Stomach (tissue), 4 donors: Measurements from ENCODE around the gene PLEKHA5.

Source experiments
- POLR2A ChIP-seq, 4 donors: fragments of 450-650 bp; IDR thresholded peaks; one replicate each; pipeline ENCODE4 v1.6.1; 2016; ENCODE audit warnings: antibody characterized with exemption in 4 of 4, control low read depth in 2 of 4, mild to moderate bottlenecking in 1 of 4, moderate library complexity in 1 of 4
- POLR2AphosphoS5 ChIP-seq, 3 donors: sonication (generic); formaldehyde crosslinking; IDR thresholded peaks; one replicate each; pipeline ENCODE4 v1.6.1; 2016; ENCODE audit warnings: antibody characterized with exemption in 3 of 3
- TF ChIP-seq, protein P1 (sequence below), 7 experiments: fragments of 450-650 bp in 4 of 7; fragments of 200-600 bp in 3 of 7; sonication (generic) in 3 of 7; IDR thresholded peaks; one replicate each; pipeline ENCODE4 v1.5.1; 2016 to 2019; ENCODE audit warnings: antibody characterized with exemption in 7 of 7, control low read depth in 2 of 7, mild to moderate bottlenecking in 1 of 7

DNA sequence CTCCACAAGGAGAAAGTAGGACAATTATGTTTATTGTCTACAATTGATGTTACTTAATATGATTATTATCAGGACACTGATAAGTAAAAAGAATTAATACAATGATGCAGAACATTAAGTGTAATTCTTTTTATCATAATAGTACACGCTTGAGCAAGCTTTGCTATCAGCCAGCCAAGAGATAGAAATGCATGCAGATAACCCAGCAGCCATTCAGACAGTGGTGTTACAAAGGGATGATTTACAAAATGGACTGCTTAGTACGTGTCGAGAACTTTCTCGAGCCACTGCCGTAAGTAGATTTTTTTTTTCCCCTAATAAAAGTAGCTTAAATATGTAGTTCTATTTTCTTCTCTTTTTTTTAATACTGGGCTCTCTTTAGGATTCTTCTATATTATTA is 192.8 kb downstream of the PLEKHA5 start:
- TF ChIP-seq, protein P1, sequence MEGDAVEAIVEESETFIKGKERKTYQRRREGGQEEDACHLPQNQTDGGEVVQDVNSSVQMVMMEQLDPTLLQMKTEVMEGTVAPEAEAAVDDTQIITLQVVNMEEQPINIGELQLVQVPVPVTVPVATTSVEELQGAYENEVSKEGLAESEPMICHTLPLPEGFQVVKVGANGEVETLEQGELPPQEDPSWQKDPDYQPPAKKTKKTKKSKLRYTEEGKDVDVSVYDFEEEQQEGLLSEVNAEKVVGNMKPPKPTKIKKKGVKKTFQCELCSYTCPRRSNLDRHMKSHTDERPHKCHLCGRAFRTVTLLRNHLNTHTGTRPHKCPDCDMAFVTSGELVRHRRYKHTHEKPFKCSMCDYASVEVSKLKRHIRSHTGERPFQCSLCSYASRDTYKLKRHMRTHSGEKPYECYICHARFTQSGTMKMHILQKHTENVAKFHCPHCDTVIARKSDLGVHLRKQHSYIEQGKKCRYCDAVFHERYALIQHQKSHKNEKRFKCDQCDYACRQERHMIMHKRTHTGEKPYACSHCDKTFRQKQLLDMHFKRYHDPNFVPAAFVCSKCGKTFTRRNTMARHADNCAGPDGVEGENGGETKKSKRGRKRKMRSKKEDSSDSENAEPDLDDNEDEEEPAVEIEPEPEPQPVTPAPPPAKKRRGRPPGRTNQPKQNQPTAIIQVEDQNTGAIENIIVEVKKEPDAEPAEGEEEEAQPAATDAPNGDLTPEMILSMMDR (IDR thresholded peaks at IDR 0.05): no peak
- no peak for TF ChIP-seq POLR2A (IDR thresholded peaks at IDR 0.05)
- TF ChIP-seq POLR2AphosphoS5 (IDR thresholded peaks at IDR 0.05): no peak
